ENCODE data around the gene BMP8B.

Gene BMP8B

DNA sequence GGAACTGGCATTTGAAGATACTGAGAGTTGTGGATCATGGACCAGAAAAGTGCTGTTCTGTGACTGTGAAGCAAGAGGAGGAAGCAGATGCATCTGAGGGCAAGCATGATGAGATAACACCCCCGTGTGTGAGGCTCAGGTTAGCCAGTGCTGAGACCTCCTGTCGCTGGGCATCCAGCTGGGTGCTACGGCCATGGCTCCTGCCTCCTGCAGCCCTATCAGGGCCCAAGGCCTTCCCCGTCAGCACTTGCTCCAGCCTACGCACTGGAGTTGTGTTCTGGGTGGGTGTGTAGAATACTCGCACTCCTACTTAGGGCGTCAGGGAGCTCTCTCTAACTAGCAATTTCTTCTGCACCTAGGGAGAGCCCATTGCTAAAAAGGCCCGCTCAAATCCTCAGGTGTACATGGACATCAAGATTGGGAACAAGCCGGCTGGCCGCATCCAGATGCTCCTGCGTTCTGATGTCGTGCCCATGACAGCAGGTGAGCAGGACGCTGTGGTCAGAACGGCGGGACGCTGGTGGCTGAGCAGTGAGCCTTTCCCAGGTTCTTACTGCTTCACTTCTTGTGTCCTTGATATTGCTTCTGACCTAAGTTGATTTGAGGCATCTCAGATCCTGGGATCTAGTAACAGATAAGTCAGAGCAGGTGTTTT, 43.5 kb downstream of the BMP8B start:
- TF ChIP-seq TCF12 (IDR thresholded peaks at IDR 0.05; ENCODE audit: low read depth) (no peak), YY1 (IDR thresholded peaks at IDR 0.05; ENCODE audit: low read depth) (no peak), FOXM1 (IDR thresholded peaks at IDR 0.05; ENCODE audit: borderline replicate concordance, low read depth) (no peak), TAF1 (IDR thresholded peaks at IDR 0.05; ENCODE audit: low read depth) (no peak), CEBPB (IDR thresholded peaks at IDR 0.05) (no peak), CREB1 (IDR thresholded peaks at IDR 0.05; ENCODE audit: low read depth) (no peak)
- TF ChIP-seq, protein P1, sequence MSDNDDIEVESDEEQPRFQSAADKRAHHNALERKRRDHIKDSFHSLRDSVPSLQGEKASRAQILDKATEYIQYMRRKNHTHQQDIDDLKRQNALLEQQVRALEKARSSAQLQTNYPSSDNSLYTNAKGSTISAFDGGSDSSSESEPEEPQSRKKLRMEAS (IDR thresholded peaks at IDR 0.05), result no peak

DNA sequence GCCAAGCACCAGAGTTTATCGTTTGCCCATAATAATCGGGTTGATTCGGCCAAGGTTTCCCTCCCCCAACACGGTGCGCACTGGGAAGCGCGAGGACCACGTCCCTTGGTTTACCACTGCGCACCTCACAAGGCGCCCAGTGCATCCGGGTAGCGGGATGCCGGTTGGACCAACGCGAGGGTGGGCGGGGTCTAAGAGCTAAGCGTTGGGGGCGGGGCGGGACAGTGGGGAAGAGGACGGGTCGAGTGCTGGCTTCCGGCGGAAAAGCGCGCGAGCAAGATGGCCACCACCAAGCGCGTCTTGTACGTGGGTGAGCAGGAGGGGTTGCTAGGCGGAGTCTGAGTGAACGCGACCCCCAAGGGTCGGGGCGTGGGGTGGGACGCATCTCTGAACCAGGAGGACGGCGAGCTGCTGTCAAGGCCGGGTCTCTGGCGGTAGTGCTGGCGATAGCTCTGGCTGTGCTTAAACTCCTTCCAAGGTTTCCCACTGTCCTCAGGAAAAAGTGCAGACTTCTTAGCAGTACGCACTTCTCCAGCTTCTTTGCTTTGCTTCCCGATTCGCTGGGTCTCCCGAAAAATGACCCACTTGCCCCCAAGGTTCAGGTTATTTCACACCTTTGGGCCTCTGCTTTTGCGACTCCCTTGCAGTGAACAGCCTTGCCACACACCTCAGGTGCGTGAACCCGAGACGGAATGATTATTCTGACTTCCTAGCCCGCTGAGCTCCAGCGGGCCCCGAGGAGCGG, 49.9 kb downstream of the BMP8B start, which contains the start of gene PPIE:
Gene PPIE, plus strand, starts transcription at position 261 of the 745 bp plus-strand sequence. Its CDS starts 19 bp downstream, at position 280.
- peak; percentile 11; the same call in 1 of the 2 replicates for TF ChIP-seq EGR1 (IDR thresholded peaks at IDR 0.05)
- TF ChIP-seq YY1 (IDR thresholded peaks at IDR 0.05; ENCODE audit: low read depth), result peak; percentile 94
- TF ChIP-seq, protein P1 (IDR thresholded peaks at IDR 0.05), result peak; percentile 92
- no peak for TF ChIP-seq TEAD4 (IDR thresholded peaks at IDR 0.05)
- TF ChIP-seq CEBPB (IDR thresholded peaks at IDR 0.05), result no peak
- TF ChIP-seq ZBTB7A (IDR thresholded peaks at IDR 0.05; ENCODE audit: low read depth), result peak; percentile 56; the same call in 1 of the 2 replicates
- no peak for TF ChIP-seq EP300 (IDR thresholded peaks at IDR 0.05; ENCODE audit: borderline replicate concordance)
- peak; percentile 37 for TF ChIP-seq TCF12 (IDR thresholded peaks at IDR 0.05; ENCODE audit: low read depth)
- peak; percentile 72 for TF ChIP-seq TAF1 (IDR thresholded peaks at IDR 0.05; ENCODE audit: low read depth)

DNA sequence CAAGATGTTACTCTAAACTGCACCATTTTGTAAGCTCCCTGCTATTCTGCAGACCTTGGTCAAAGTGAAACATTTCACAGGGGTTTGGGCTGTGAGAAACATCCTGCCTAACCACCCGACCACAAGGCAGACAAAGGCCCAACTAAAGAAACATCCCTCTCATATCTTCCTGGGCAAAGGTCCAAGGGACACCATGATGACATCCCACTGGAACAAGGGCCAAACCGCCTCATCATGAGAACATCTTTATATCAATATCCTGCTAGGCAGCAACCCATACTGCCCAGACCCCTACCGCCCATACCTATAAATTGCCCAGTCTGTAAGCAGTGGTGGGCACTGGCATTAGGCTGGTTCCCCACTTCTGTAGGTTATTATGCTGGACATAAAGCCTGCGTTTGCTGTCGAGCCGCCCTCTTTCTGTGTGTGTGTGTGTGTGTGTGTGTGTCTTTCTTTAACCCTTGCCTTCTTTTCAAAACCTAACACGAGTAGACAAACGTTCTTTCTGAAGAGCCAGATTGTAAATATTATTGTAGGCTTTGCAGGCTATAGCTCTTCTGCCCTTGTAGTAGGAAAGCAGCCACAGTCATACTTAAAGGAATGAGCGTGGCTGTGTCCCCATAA, 51.0 kb downstream of the BMP8B start:
- no peak for TF ChIP-seq YY1 (IDR thresholded peaks at IDR 0.05; ENCODE audit: low read depth)
- no peak for TF ChIP-seq TCF12 (IDR thresholded peaks at IDR 0.05; ENCODE audit: low read depth)
- TF ChIP-seq EGR1 (IDR thresholded peaks at IDR 0.05), result no peak
- no peak for TF ChIP-seq CREB1 (IDR thresholded peaks at IDR 0.05; ENCODE audit: low read depth)
- TF ChIP-seq, protein P2, sequence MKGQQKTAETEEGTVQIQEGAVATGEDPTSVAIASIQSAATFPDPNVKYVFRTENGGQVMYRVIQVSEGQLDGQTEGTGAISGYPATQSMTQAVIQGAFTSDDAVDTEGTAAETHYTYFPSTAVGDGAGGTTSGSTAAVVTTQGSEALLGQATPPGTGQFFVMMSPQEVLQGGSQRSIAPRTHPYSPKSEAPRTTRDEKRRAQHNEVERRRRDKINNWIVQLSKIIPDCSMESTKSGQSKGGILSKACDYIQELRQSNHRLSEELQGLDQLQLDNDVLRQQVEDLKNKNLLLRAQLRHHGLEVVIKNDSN (IDR thresholded peaks at IDR 0.05), result no peak
- no peak for TF ChIP-seq TEAD4 (IDR thresholded peaks at IDR 0.05)
- no peak for TF ChIP-seq FOXM1 (IDR thresholded peaks at IDR 0.05; ENCODE audit: borderline replicate concordance, low read depth)
- no peak for TF ChIP-seq CEBPB (IDR thresholded peaks at IDR 0.05)
- no peak for TF ChIP-seq TAF1 (IDR thresholded peaks at IDR 0.05; ENCODE audit: low read depth)
- TF ChIP-seq EP300 (IDR thresholded peaks at IDR 0.05; ENCODE audit: borderline replicate concordance), result no peak
- TF ChIP-seq, protein P3, sequence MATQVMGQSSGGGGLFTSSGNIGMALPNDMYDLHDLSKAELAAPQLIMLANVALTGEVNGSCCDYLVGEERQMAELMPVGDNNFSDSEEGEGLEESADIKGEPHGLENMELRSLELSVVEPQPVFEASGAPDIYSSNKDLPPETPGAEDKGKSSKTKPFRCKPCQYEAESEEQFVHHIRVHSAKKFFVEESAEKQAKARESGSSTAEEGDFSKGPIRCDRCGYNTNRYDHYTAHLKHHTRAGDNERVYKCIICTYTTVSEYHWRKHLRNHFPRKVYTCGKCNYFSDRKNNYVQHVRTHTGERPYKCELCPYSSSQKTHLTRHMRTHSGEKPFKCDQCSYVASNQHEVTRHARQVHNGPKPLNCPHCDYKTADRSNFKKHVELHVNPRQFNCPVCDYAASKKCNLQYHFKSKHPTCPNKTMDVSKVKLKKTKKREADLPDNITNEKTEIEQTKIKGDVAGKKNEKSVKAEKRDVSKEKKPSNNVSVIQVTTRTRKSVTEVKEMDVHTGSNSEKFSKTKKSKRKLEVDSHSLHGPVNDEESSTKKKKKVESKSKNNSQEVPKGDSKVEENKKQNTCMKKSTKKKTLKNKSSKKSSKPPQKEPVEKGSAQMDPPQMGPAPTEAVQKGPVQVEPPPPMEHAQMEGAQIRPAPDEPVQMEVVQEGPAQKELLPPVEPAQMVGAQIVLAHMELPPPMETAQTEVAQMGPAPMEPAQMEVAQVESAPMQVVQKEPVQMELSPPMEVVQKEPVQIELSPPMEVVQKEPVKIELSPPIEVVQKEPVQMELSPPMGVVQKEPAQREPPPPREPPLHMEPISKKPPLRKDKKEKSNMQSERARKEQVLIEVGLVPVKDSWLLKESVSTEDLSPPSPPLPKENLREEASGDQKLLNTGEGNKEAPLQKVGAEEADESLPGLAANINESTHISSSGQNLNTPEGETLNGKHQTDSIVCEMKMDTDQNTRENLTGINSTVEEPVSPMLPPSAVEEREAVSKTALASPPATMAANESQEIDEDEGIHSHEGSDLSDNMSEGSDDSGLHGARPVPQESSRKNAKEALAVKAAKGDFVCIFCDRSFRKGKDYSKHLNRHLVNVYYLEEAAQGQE (IDR thresholded peaks at IDR 0.05; ENCODE audit: low read depth), result no peak
- TF ChIP-seq, protein P1 (IDR thresholded peaks at IDR 0.05), result no peak
- no peak for TF ChIP-seq ZBTB7A (IDR thresholded peaks at IDR 0.05; ENCODE audit: low read depth)
- TF ChIP-seq RAD21 (IDR thresholded peaks at IDR 0.05; ENCODE audit: low read depth), result no peak

DNA sequence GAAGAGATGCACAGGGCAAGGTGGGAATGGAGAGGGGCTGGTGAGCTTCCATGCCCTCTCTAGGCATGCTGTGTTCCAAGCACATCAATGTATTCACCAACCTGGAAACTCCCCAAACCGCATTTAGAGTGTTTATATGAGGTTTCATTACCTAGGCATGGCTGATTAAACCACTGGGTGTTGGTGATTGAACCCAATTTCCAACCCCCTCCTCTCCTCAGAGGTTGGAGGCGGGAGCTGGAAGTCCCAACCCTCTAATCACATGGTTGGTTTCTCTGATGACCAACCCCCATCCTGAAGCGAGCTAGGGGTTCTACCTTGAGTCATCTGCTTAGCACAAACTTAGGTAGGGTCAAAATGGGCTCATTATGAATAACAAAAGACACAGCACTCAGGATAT, 52.9 kb downstream of the BMP8B start:
- TF ChIP-seq, protein P2 (IDR thresholded peaks at IDR 0.05), result no peak
- no peak for TF ChIP-seq TCF12 (IDR thresholded peaks at IDR 0.05; ENCODE audit: low read depth)
- TF ChIP-seq TEAD4 (IDR thresholded peaks at IDR 0.05), result no peak
- TF ChIP-seq FOXM1 (IDR thresholded peaks at IDR 0.05; ENCODE audit: borderline replicate concordance, low read depth), result no peak

DNA sequence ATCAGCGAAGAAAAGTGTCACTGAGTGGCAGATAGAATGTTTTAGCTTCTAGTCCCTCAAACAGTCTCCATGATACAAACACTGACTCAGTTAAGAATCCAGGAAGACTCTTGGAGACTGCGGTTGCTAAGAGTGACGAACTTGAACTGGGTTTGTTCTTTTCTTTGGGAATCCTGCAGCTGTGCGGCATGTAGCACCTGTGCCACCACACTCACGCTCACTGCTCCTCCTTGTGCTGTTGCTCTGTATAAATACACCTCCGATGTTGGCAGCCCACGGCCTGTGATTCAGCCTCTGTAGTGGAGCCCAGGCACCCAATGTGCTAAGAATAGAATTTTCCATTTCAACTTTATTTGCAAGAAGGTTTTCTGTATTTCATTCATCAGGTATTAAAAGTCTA, 55.5 kb downstream of the BMP8B start:
- TF ChIP-seq, protein P1 (IDR thresholded peaks at IDR 0.05), result no peak
- no peak for TF ChIP-seq EP300 (IDR thresholded peaks at IDR 0.05; ENCODE audit: borderline replicate concordance)
- TF ChIP-seq EGR1 (IDR thresholded peaks at IDR 0.05), result no peak
- no peak for TF ChIP-seq FOXM1 (IDR thresholded peaks at IDR 0.05; ENCODE audit: borderline replicate concordance, low read depth)
- no peak for TF ChIP-seq TEAD4 (IDR thresholded peaks at IDR 0.05)
- TF ChIP-seq TAF1 (IDR thresholded peaks at IDR 0.05; ENCODE audit: low read depth), result no peak
- no peak for TF ChIP-seq ZBTB7A (IDR thresholded peaks at IDR 0.05; ENCODE audit: low read depth)
- no peak for TF ChIP-seq NFIC (IDR thresholded peaks at IDR 0.05)
- no peak for TF ChIP-seq YY1 (IDR thresholded peaks at IDR 0.05; ENCODE audit: low read depth)
- TF ChIP-seq CREB1 (IDR thresholded peaks at IDR 0.05; ENCODE audit: low read depth), result no peak

DNA sequence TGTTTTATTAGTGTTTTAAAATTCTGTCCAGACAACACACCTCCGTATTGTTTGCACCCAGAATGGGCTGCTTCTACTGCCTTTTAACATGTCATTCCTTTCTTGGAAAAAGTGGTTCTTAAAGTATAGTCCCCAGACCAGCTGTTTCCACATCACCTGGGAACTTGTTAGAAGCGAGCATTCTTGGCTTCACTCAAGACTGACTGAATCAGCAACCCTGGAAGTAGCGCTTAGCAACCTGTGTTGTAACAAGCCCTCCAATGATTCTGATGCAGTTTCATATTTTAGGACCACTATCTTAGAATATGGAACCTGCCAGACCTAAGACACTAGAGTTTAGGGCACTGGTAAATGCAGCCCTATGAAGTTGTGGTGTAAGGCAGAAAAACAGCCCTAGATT, 55.9 kb downstream of the BMP8B start:
- TF ChIP-seq TCF12 (IDR thresholded peaks at IDR 0.05; ENCODE audit: low read depth), result no peak
- TF ChIP-seq EP300 (IDR thresholded peaks at IDR 0.05; ENCODE audit: borderline replicate concordance), result no peak
- no peak for TF ChIP-seq ZBTB7A (IDR thresholded peaks at IDR 0.05; ENCODE audit: low read depth)
- TF ChIP-seq YY1 (IDR thresholded peaks at IDR 0.05; ENCODE audit: low read depth), result no peak
- no peak for TF ChIP-seq TAF1 (IDR thresholded peaks at IDR 0.05; ENCODE audit: low read depth)
- no peak for TF ChIP-seq RAD21 (IDR thresholded peaks at IDR 0.05; ENCODE audit: low read depth)
- TF ChIP-seq, protein P2 (IDR thresholded peaks at IDR 0.05), result no peak
- TF ChIP-seq NFIC (IDR thresholded peaks at IDR 0.05), result no peak
- no peak for TF ChIP-seq EGR1 (IDR thresholded peaks at IDR 0.05)
- TF ChIP-seq CEBPB (IDR thresholded peaks at IDR 0.05), result no peak
- TF ChIP-seq CREB1 (IDR thresholded peaks at IDR 0.05; ENCODE audit: low read depth), result no peak
- TF ChIP-seq FOXM1 (IDR thresholded peaks at IDR 0.05; ENCODE audit: borderline replicate concordance, low read depth), result no peak
- TF ChIP-seq, protein P1 (IDR thresholded peaks at IDR 0.05), result no peak
- TF ChIP-seq TEAD4 (IDR thresholded peaks at IDR 0.05), result no peak
- TF ChIP-seq, protein P3 (IDR thresholded peaks at IDR 0.05; ENCODE audit: low read depth), result no peak
